CD14-positive monocyte (primary cell): ENCODE measurements around the gene RABL6. TPM values are rescaled to one million over a fixed set of nuclear protein-coding genes. Genes with fewer than 3 reads are reported as not detected.
"Not testable (repeated sequence)": the region's sequence is repeated elsewhere in the genome, so short reads cannot be mapped to it uniquely, and the experiment has no call there.

ENCODE experiments used
- DNase-seq, 3 donors: peaks; one replicate each; pipeline ENCODE4 v3.0.0-alpha.2; 2011 to 2022
- H2AFZ ChIP-seq: 2 replicates; pipeline ENCODE4 v1.6.0; 2012; ENCODE audit warnings: mild to moderate bottlenecking, low read depth, low read length, inconsistent platforms; ENCODE audit not compliant: insufficient read depth, poor library complexity, severe bottlenecking
- H3K27ac ChIP-seq, 2 donors: 1 replicate in 1 of 2; 2 replicates in 1 of 2; pipeline ENCODE4 v1.5.1; 2012 to 2013; ENCODE audit warnings: low read length in 2 of 2, control low read depth in 1 of 2, inconsistent platforms in 1 of 2, low read depth in 1 of 2, mild to moderate bottlenecking in 1 of 2
- H3K27me3 ChIP-seq, 2 donors: one replicate each; pipeline versions ENCODE4 v1.6.0 to v1.6.1; 2011 to 2013; ENCODE audit warnings: low read length in 2 of 2; ENCODE audit not compliant: control insufficient read depth in 2 of 2, insufficient read depth in 2 of 2
- H3K36me3 ChIP-seq, 2 donors: replicated peaks in 1 of 2; 1 replicate in 1 of 2; 2 replicates in 1 of 2; pipeline versions ENCODE4 v1.5.1 to v1.6.1; 2012 to 2013; ENCODE audit warnings: low read length in 2 of 2, control low read depth in 1 of 2, inconsistent platforms in 1 of 2, mild to moderate bottlenecking in 1 of 2; ENCODE audit not compliant: insufficient read depth in 2 of 2, control insufficient read depth in 1 of 2
- H3K4me1 ChIP-seq, 2 donors: 1 replicate in 1 of 2; 2 replicates in 1 of 2; pipeline versions ENCODE4 v1.5.1 to v1.6.1; 2012 to 2013; ENCODE audit warnings: low read length in 2 of 2, control low read depth in 1 of 2, inconsistent platforms in 1 of 2, mild to moderate bottlenecking in 1 of 2, moderate library complexity in 1 of 2; ENCODE audit not compliant: insufficient read depth in 2 of 2, control insufficient read depth in 1 of 2
- H3K4me2 ChIP-seq: replicated peaks from 2 replicates; pipeline ENCODE3; 2012; ENCODE audit warnings: low read length, moderate library complexity, mild to moderate bottlenecking; ENCODE audit not compliant: poor library complexity, severe bottlenecking; ENCODE audit errors: extremely low read depth
- H3K4me3 ChIP-seq, 3 experiments: fragments of 200-600 bp in 1 of 3; sonication (generic) in 1 of 3; replicated peaks in 1 of 3; 1 replicate in 2 of 3; 2 replicates in 1 of 3; pipeline ENCODE4 v1.5.1; 2011 to 2013; ENCODE audit warnings: low read length in 3 of 3, mild to moderate bottlenecking in 3 of 3, control low read depth in 2 of 3, low read depth in 2 of 3, inconsistent platforms in 1 of 3, moderate library complexity in 1 of 3
- H3K79me2 ChIP-seq: 2 replicates; pipeline ENCODE4 v1.6.0; 2012; ENCODE audit warnings: mild to moderate bottlenecking, control low read depth, inconsistent platforms, low read length, moderate library complexity; ENCODE audit not compliant: insufficient read depth
- H3K9ac ChIP-seq: 2 replicates; pipeline ENCODE4 v1.6.0; 2017; ENCODE audit warnings: low read length, mild to moderate bottlenecking; ENCODE audit not compliant: insufficient read depth, poor library complexity, severe bottlenecking
- H3K9me3 ChIP-seq, 2 donors: replicated peaks in 1 of 2; 1 replicate in 1 of 2; 2 replicates in 1 of 2; pipeline versions ENCODE4 v1.5.1 to v1.6.1; 2012 to 2013; ENCODE audit warnings: low read length in 2 of 2, control low read depth in 1 of 2; ENCODE audit not compliant: control insufficient read depth in 1 of 2, insufficient read depth in 1 of 2
- H4K20me1 ChIP-seq: 2 replicates; pipeline ENCODE4 v1.6.0; 2012; ENCODE audit warnings: mild to moderate bottlenecking, low read length, control low read depth, moderate library complexity; ENCODE audit not compliant: insufficient read depth
- H3K27ac Mint-ChIP-seq, 7 donors: one replicate each; pipeline ENCODE4 v1.8.0; 2020; ENCODE audit warnings: mild to moderate bottlenecking in 7 of 7, mixed read lengths in 7 of 7, moderate library complexity in 6 of 7, inconsistent platforms in 2 of 7
- H3K27me3 Mint-ChIP-seq, 3 donors: one replicate each; pipeline ENCODE4 v1.8.0; 2021 to 2022; ENCODE audit warnings: low read depth in 3 of 3, mild to moderate bottlenecking in 3 of 3, mixed read lengths in 3 of 3, moderate library complexity in 3 of 3, inconsistent platforms in 1 of 3
- H3K36me3 Mint-ChIP-seq, 2 donors: one replicate each; pipeline ENCODE4 v1.8.0; 2020; ENCODE audit warnings: mixed read lengths in 2 of 2, inconsistent platforms in 1 of 2, mild to moderate bottlenecking in 1 of 2
- H3K4me1 Mint-ChIP-seq: one replicate; pipeline ENCODE4 v1.8.0; 2020; ENCODE audit warnings: mild to moderate bottlenecking, mixed read lengths
- H3K4me3 Mint-ChIP-seq, 2 donors: one replicate each; pipeline ENCODE4 v1.8.0; 2020; ENCODE audit warnings: mild to moderate bottlenecking in 2 of 2, mixed read lengths in 2 of 2, moderate library complexity in 1 of 2
- H3K9me3 Mint-ChIP-seq, 7 donors: one replicate each; pipeline ENCODE4 v1.8.0; 2020 to 2022; ENCODE audit warnings: mixed read lengths in 7 of 7, mild to moderate bottlenecking in 6 of 7, moderate library complexity in 6 of 7, inconsistent platforms in 2 of 7
- CTCF ChIP-seq: fragments of 200-600 bp; IDR thresholded peaks from one replicate; pipeline ENCODE4 v1.8.0; 2022; ENCODE audit warnings: antibody characterized with exemption, mild to moderate bottlenecking
- WGBS: methylation state at CpG from one replicate; pipeline ENCODE4 v1.1.5; 2013; ENCODE audit warnings: missing lambda C conversion rate; ENCODE audit not compliant: insufficient coverage; 5-methylcytosine and 5-hydroxymethylcytosine counted together
- intact Hi-C, 2 donors: fragments of 100-400 bp; cut with micrococcal nuclease; formaldehyde crosslinking; loops; one replicate each; pipeline versions ENCODE4 v1.15.0 to v1.15.1; 2023
- polyA plus RNA-seq, 3 donors: library from polyadenylated mRNA; depleted of rRNA in 1 of 3; unstranded in 2 of 3; stranded (reverse) in 1 of 3; fragments of 300-500 nt in 2 of 3; fragments of >200 nt in 1 of 3; fragmentation: Illumina TruSeq in 2 of 3; gene quantifications; 1 replicate in 2 of 3; 2 replicates in 1 of 3; pipeline ENCODE4 v1.2.3, GENCODE V29; 2012 to 2021

The RABL6 gene
- polyA plus RNA-seq, 3 donors, result 6.7 to 30.9 (median 8.1) TPM

GRCh38 chr9:136832581-136832980 is 24.8 kb downstream of the RABL6 start:
- no peak overlapping the region for H3K27ac ChIP-seq
- Mint-ChIP-seq H3K9me3 (peaks cover 0 to 1% (median 0%) of the 10 kb centered on the region in 7 donors), H3K27ac (peak overlapping the region in 1 of 7 donors; percentile 25), H3K27me3 (peaks cover 0 to 2% (median 0%) of the 10 kb centered on the region in 3 donors), H3K4me1 (no peaks in the 10 kb centered on the region), H3K4me3 (no peak overlapping the region), H3K36me3 (peaks cover 39 to 81% of the 10 kb centered on the region in 2 donors)
- no peak for DNase-seq
- intact Hi-C loops, result no loop called here
- H3K9ac ChIP-seq, result no peak overlapping the region
- H3K36me3 ChIP-seq, result peaks cover 64 to 76% of the 10 kb centered on the region in 2 donors
- H3K27me3 ChIP-seq, result no peaks in the 10 kb centered on the region
- no peaks in the 10 kb centered on the region for H3K9me3 ChIP-seq
- H3K79me2 ChIP-seq, result no peaks in the 10 kb centered on the region
- H4K20me1 ChIP-seq, result no peaks in the 10 kb centered on the region
- TF ChIP-seq CTCF, result no peak
- WGBS, result 98% methylated on average over 8 of the region's 9 CpGs
- H3K4me1 ChIP-seq, result no peaks in the 10 kb centered on the region
- no peak overlapping the region for H2AFZ ChIP-seq
- no peak overlapping the region for H3K4me2 ChIP-seq
- no peak overlapping the region for H3K4me3 ChIP-seq

DNA sequence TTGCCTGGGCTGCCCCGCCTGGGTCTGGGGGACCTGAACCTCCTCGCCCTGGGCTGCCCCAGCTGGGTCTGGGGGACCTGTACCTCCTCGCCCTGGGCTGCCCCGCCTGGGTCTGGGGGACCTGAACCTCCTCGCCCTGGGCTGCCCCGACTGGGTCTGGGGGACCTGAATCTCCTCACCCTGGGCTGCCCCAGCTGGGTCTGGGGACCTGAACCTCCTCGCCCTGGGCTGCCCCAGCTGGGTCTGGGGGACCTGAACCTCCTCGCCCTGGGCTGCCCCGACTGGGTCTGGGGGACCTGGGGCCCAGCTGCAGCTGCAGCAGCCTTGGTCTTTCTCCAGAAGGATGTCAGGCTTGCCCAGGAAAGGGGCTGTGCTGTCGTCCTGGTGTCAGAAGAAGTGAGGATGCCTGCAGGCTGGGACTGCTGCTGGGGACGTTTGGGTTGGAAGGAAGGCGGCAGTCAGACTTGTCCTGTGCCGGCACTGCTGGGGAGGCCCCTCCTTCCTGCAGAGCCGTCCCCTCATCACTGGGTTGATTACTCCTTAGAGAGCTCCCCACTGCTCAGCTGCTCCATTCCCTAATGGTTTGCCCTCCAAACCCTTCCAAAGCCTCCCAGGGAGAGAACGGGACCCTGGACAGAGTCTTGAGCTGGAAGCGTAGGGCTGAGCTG is 25.8 kb downstream of the RABL6 start:
- DNase-seq, H3K9me3 Mint-ChIP-seq, H3K9ac ChIP-seq, H3K4me2 ChIP-seq, H3K4me1 Mint-ChIP-seq, H4K20me1 ChIP-seq, H3K27me3 Mint-ChIP-seq, H3K9me3 ChIP-seq, H3K4me1 ChIP-seq, H3K27ac ChIP-seq, H3K27me3 ChIP-seq, H3K4me3 Mint-ChIP-seq, H3K4me3 ChIP-seq, H3K27ac Mint-ChIP-seq, H3K79me2 ChIP-seq, intact Hi-C loops, H2AFZ ChIP-seq: not testable (repeated sequence)
- 93% methylated on average over 10 of the region's 16 CpGs for WGBS
- H3K36me3 Mint-ChIP-seq, result peaks cover 42 to 80% of the 10 kb centered on the region in 2 donors
- peaks cover 56 to 71% of the 10 kb centered on the region in 2 donors for H3K36me3 ChIP-seq
